HEK293T (cell line): ENCODE data around the gene RGS10.

ENCODE experiments used
- BHLHE40 ChIP-seq: fragments of 450-650 bp; IDR thresholded peaks from 2 replicates; pipeline ENCODE4 v1.6.1; 2016; ENCODE audit warnings: mild to moderate bottlenecking, moderate library complexity, borderline replicate concordance
- FOXM1 ChIP-seq: fragments of 450-650 bp; IDR thresholded peaks from 2 replicates; pipeline ENCODE4 v1.6.1; 2017; ENCODE audit warnings: mild to moderate bottlenecking, borderline replicate concordance
- HDGF ChIP-seq: fragments of 450-650 bp; IDR thresholded peaks from 2 replicates; pipeline ENCODE4 v1.6.1; 2017; ENCODE audit warnings: antibody characterized with exemption, borderline replicate concordance
- L3MBTL2 ChIP-seq: fragments of 450-650 bp; conservative IDR thresholded peaks from 2 replicates; pipeline ENCODE4 v1.6.1; 2016; ENCODE audit warnings: mild to moderate bottlenecking
- SP1 ChIP-seq: fragments of 450-650 bp; IDR thresholded peaks from 2 replicates; pipeline ENCODE4 v1.6.1; 2017
- SUZ12 ChIP-seq: fragments of 450-650 bp; IDR thresholded peaks from 2 replicates; pipeline ENCODE4 v1.6.1; 2016; ENCODE audit warnings: mild to moderate bottlenecking
- TARDBP ChIP-seq: fragments of 450-650 bp; IDR thresholded peaks from 2 replicates; pipeline ENCODE4 v1.6.1; 2016
- TF ChIP-seq, protein P1 (sequence below): fragments of 450-650 bp; IDR thresholded peaks from 2 replicates; pipeline ENCODE4 v1.6.1; 2016

DNA sequence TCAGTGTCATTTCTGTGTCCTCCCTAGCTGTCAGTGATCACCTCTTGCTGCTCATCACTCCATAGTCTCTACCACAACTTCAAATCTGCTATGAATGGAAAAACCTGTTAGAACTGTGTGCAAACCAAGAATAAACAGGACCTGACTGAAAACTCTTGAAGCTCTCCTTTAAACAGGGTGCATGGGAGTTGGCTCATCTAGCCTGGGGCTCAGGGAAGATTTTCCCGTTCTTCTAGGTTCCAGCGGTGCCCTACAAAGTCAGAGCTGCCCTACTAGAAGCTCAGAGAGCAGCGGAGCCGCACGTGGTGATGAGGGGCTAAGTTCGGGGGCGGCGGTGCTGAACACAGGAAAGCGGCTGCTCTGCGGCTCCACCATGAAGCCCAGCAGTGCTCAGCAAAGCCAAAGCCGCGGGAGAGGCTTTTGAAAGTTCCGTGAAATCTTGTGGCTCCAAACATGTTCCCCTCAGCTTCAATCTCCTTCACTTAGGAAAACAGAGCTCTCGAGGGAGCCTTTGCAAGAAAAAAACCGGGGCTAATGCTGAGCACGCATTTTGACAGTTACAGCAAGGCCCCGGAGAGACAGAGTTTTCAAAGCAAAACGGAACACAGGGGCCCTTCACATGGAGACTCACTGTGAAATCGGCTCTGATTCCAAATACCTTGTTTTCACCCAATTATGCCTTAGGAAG is 30.5 kb downstream of the RGS10 start:
- no peak for TF ChIP-seq SP1
- no peak for TF ChIP-seq FOXM1
- no peak for TF ChIP-seq SUZ12
- no peak for TF ChIP-seq L3MBTL2
- TF ChIP-seq HDGF: no peak
- TF ChIP-seq BHLHE40: no peak
- TF ChIP-seq, protein P1, sequence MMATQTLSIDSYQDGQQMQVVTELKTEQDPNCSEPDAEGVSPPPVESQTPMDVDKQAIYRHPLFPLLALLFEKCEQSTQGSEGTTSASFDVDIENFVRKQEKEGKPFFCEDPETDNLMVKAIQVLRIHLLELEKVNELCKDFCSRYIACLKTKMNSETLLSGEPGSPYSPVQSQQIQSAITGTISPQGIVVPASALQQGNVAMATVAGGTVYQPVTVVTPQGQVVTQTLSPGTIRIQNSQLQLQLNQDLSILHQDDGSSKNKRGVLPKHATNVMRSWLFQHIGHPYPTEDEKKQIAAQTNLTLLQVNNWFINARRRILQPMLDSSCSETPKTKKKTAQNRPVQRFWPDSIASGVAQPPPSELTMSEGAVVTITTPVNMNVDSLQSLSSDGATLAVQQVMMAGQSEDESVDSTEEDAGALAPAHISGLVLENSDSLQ: no peak
- TF ChIP-seq TARDBP: no peak
